GM12873 (cell line): ENCODE data around the gene VAV1.

ENCODE experiments used
- CTCF ChIP-seq: IDR thresholded peaks from 2 replicates; pipeline ENCODE4 v1.5.1; 2012; ENCODE audit warnings: low read depth, mild to moderate bottlenecking, moderate library complexity, low read length, control low read depth; ENCODE audit not compliant: insufficient read depth; ENCODE audit errors: missing control alignments

Gene VAV1

GRCh38 chr19:6813659-6814058 is 41.2 kb downstream of the VAV1 start:
- TF ChIP-seq CTCF: no peak

GRCh38 chr19:6817179-6817578 is 44.7 kb downstream of the VAV1 start:
- no peak for TF ChIP-seq CTCF

GRCh38 chr19:6818246-6818645 is 45.7 kb downstream of the VAV1 start:
- no peak for TF ChIP-seq CTCF

GRCh38 chr19:6819323-6819722 is 46.8 kb downstream of the VAV1 start:
- no peak for TF ChIP-seq CTCF

GRCh38 chr19:6820237-6820636 is 47.7 kb downstream of the VAV1 start:
- TF ChIP-seq CTCF: no peak

- TF ChIP-seq CTCF: no peak
Measured at GRCh38 chr19:6821639-6822310, 49.3 kb downstream of the VAV1 start.

- TF ChIP-seq CTCF: no peak
Measured at GRCh38 chr19:6822311-6822670, 49.8 kb downstream of the VAV1 start.
